Activated CD4-positive, alpha-beta T cell treated with anti-CD3 and anti-CD28 coated beads, Interleukin-10, Interleukin-2, amounts not matched to agents 100 ng/mL and 50 ng/mL, durations not matched to agents 16 hours and 8 hours (primary cell): ENCODE results near the gene HSP90AA1.
"Not testable (repeated sequence)": the region's sequence is repeated elsewhere in the genome, so short reads cannot be mapped to it uniquely, and the experiment has no call there.

Experiments used
- DNase-seq: peaks from one replicate; pipeline ENCODE4 v3.0.0-alpha.2; 2020

The HSP90AA1 gene

DNA sequence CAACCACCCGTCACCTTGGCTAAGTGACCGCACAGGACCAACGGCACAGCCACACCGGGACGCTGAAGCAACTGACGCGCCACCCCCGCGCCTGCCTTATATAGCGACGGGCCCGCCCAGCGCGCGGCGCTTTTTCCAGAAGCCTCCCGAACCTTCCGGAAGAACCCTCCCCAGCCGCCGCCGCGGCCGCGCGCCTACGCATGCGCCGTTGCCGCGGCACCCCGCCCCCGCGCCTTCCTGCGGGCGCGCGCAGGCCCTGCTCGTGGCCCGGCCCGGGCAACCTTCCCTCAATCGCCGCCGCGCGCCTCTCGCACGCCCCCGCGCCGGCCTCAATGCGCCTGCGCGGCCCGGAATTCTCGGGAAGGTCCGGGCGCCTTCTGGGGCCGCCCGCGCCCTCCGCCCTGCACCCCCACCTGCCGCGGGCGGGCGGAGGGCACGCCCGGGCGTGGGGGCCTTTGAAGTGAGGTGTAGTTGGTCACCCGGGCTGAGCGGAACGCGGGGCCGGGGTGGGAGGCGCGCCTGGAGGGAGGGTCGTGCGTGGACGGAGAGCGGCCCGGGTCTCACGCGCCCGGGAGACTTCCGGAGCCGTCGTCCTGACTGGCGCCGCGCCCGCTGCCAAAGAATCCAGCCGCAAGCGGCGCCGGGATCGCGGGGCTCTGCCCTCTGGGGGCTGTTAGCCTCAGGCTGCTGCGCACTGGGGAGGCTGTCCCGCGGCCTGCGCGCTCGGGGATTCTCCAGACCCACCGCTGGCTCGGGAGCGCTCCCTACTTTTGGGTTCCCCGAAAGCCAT is at the start of gene HSP90AA1:
Gene HSP90AA1 (minus strand): TSS at position 73 of the 790 bp plus-strand sequence. CDS start 666 bp downstream, outside the sequence.
- DNase-seq = peak; percentile 97

DNA sequence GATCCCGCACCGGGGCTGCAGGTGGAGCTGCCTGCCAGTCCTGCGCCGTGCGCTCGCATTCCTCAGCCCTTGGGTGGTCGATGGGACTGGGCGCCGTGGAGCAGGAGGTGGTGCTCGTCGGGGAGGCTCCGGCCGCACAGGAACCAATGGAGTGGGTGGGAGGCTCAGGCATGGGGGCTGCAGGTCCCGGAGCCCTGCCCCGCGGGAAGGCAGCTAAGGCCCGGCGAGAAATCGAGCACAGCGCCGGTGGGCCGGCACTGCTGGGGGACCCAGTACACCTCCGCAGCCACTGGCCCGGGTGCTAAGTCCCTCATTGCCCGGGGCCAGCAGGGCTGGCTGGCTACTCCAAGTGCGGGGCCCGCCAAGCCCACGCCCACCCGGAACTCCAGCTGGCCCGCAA is 48.6 kb upstream of the HSP90AA1 start:
- not testable (repeated sequence) for DNase-seq

DNA sequence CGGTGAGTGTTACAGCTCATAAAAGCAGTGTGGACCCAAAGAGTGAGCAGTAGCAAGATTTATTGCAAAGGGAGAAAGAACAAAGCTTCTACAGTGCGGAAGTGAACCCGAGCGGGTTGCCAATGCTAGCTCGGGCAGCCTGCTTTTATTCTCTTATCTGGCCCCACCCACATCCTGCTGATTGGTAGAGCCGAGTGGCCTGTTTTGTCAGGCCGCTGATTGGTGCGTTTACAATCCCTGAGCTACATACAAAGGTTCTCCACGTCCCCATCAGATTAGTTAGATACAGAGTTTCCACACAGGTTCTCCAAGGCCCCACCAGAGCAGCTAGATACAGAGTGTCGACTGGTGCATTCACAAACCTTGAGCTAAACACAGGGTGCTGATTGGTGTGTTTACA is 47.9 kb upstream of the HSP90AA1 start:
- DNase-seq = not testable (repeated sequence)

DNA sequence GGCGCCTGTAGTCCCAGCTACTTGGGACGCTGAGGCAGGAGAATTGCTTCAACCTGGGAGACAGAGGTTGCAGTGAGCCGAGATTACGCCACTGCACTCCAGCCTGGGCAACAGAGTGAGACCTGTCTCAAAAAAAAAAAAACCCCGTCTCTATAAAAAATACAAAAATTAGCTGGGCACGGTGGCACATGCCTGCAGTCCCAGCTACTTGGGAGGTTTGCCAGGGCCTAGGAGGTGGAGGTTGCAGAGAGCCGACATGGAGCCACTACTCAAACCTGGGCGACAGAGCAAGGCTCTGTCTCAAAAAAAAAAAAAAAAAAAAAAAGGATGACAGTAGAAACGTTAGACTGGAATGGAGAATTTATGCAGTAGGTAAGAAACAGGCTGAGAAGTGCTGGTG is 47.2 kb upstream of the HSP90AA1 start:
- not testable (repeated sequence) for DNase-seq

DNA sequence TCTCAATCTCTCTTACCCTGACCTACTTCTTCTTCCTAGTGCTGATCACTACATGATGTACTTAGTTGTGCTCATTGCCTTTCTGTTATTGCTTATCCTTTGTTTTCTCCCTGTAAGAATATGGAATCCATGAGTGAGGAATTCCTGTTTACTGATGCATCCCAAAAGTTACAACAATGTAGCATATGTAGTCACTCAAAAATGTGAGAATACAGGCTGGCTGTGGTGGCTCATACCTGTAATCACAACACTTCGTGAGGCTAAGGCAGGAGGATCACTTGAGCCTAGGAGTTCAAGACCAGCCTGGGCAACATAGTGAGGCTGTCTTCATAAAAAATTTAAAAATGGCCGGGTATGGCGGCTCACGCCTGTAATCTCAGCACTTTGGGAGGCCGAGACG is 44.9 kb upstream of the HSP90AA1 start:
- DNase-seq = no peak

DNA sequence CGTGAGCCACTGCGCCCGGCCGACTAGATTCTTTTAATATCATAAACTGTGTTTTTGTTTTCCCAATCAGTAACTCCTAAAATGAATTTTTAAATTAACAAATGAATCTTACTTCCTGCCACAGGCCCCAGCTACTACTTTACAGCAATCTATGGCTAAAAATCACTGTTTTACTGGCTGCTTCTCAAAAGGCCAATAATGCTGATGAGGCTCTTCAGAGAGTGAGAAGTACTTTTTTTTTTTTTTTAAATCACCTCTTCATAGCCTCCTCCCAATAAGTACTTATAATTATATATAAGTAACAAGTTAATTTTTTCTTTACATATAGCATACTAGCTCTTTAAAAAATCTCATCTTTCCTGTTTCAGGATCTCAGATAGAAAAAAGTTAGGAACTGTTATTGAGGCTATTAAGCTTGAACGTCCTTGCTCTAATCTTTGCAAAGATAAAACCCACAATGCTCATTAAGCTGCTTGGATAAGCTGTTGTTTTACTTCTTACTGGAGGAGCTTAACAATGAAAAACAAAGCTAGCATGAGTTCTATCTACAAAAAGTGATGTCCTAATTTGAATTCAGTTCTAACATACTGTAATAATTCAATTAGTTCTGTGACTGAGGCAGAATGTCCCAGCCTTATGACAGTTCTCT is 40.1 kb upstream of the HSP90AA1 start:
- DNase-seq = no peak

DNA sequence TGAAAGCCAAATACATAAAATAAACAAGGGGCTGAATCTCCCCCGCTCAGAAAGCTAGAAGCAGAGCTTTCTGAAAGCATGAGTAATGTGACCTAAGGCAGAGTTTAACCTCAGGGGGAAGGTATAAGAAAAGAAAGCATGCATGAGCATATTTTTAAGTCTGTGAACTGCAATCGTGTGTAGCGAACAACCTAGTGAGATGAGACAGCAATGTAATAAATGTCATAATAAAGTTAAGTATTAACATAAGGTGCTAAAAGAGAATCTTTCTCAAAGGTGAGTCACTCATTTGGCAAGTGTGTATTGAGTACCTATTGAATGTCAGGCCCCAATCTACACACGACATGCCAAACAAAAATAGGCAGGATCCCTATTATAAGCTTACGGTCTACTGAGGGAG is 38.7 kb upstream of the HSP90AA1 start:
- no peak for DNase-seq

DNA sequence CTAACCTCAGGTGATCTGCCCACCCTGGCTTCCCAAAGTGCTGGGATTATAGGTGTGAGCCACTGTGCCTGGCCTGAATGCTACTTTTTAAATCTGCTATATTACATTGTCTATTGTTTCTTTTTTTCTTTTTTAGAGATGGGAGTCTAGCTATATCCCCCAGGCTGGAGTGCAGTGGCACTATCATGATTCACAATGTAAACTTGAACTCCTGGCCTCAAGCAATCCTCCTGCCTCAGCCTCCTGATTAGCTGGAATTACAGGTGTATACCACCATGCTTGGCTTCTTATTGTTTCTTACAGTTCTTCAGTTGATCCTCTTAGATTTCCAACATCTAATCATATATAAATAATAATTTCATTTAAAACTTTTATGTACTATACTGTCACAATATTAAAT is 37.6 kb upstream of the HSP90AA1 start:
- no peak for DNase-seq

DNA sequence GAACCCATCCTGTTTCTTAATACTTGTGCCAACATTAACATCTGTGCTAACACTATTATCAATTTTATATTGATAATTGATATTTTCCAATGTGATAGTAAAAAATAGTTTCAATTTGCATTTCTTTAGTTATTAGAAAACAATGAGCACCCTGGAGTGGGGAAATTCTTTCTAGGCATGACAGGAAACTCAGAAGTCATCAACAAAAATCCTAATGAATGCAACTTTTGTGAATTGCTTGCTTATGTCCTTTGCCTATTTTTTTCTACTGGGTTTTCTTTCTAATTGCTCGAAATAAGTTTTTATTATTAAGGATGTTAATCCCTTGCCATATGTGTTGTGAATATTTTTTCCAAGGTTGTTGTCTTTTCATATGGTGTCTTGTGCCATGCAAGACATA is 34.7 kb upstream of the HSP90AA1 start:
- DNase-seq = no peak

DNA sequence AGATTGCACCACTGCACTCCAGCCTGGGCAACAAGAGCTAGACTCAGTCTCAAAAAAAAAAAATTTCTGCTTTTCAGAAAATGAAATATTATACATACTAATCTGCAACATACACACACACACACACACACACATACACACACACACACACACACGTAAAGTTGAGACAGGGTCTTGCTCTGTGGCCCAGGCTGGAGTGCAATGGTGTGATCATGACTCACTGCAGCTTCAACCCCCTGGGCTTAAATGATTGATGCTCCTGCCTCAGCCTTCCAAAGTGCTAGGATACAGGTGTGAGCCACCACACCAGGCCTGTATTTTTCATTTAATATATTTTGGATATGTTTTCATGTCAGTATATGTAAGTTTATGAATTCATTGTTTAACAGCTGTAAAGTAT is 34.0 kb upstream of the HSP90AA1 start:
- DNase-seq = no peak

DNA sequence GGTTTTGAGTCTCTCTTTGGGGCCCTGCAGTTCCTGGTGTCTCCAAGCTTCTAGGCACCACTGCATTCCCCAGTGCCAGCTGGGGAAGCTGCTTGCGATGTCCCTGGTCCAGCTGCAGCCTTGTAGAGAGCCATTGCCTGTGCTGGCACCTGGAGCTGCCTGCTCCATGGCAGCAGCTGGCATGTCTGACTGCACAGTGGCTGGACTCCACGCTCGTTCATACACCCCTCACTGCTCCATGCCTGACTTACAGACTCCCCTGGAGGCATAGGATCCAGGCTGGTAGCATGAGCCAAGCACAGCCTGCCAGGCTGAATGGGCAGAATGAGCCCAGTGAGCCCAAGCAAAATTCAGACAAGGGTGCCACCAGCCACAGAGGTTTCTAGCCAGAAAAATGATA is 31.0 kb upstream of the HSP90AA1 start:
- DNase-seq = no peak

DNA sequence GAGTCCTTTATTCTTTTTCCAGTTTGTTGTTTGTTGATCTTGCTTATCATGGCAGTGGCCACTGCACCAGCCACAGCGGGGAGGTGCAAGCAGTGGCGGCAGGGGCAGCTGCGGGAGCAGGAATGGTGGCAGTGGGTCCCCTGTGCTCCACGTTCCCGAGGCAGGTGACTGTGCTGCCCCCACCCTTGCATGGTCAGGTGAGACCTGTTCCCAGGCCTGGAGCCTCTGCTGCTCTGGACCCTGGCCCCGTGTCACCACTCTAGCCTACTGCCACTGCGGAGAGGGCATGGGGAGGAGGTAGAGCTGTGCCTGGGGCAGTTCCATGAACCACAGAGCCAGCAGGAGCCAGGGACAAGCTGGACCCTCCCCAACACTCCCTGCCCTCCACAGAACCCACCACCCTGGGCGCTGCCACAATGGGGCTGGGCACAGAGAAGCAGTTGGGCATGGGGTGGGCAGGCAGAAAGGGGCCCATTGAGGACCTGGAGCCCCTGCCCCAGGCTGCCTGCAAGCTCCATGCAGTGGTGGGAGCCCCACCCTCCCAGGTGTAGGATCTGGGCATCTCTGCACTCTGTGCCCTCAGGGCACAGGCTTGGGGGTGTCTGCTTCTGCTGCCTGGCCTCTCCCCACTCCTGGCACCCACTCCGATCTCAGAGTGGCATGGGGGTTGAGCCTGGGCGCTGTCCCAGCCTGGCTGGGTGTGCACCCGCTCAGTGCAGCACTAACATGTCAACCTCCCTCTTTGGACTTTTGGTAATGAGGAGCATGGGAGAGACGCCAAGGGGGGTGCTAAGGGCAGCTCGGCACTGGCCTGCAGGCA is 29.7 kb upstream of the HSP90AA1 start:
- no peak for DNase-seq

DNA sequence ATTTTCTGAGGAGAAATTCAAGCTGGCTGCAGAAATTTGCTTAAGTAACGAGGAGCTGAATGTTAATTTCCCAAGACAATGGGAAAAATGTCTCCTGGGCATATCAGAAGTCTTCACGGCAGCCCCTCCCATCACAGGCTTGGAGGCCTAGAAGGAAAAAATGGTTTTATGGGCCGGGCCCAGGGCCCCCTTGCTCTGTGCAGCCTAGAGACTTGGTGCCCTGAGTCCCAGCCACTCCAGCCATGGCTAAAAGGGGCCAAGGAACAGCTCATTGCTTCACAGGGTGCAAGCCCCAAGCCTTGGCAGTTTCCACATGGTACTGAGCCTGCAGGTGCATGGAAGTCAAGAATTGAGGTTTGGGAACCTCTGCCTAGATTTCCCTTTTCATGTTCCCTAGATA is 24.3 kb upstream of the HSP90AA1 start:
- no peak for DNase-seq

DNA sequence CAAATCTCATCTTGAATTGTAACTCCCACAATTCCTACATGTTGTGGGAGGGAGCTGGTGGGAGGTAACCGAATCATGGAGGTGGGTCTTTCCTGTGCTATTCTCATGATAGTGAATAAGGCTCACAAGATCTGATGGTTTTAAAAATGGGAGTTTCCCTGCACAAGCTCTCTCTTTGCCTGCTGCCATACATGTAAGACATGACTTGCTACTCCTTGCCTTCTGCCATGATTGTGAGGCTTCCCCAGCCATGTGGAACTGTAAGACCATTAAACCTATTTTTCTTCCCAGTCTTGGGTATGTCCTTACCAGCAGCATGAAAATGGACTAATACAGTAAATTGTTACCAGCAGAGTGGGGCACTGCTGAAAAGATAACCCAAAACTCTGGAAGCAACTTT is 22.5 kb upstream of the HSP90AA1 start:
- DNase-seq = not testable (repeated sequence)

DNA sequence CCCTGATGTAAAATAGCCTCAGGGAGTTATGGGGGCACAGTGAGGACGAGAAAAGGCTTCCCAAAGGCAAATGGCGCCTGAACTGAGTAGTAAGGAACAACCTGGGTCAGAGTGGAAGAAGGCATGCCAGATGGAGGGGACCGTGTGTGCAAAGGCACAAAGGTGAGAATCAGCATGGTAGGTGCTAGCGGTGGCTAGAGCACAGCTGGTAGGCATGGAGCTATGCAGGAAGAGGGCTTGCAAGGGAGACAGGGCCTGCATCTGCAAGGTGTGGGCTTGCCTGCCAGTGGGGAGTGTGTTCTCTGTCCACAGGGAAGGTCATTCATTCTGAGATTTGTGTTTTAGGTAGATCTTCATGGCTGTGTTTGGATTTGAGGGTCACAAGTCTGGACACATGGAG is 18.5 kb upstream of the HSP90AA1 start:
- no peak for DNase-seq

DNA sequence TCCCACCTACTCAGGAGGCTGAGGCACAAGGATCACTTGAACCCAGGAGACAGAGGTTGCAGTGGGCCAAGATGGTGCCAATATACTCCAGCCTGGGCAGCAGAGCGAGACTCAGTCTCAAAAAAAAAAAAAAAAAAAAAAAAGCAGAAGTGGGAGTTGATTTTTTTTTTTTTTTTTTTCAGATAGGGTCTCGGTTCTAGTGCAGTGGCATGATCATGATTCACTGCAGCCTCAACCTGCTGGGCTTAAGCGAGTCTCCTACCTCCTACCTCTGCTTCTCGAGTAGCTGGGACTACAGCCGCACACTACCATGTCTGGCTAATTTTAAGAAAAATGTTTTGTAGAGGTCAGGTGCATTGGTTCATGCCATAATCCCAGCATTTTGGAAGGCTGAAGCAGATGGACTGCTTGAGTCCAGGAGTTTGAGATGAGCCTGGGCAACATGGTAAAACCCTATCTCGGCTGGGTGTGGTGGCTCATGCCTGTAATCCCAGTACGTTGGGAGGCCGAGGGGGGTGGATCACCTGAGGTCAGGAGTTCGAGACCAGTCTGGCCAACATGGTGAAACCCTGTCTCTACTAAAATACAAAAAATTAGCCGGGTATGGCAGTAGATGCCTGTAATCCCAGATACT is 16.3 kb upstream of the HSP90AA1 start:
- DNase-seq = no peak

DNA sequence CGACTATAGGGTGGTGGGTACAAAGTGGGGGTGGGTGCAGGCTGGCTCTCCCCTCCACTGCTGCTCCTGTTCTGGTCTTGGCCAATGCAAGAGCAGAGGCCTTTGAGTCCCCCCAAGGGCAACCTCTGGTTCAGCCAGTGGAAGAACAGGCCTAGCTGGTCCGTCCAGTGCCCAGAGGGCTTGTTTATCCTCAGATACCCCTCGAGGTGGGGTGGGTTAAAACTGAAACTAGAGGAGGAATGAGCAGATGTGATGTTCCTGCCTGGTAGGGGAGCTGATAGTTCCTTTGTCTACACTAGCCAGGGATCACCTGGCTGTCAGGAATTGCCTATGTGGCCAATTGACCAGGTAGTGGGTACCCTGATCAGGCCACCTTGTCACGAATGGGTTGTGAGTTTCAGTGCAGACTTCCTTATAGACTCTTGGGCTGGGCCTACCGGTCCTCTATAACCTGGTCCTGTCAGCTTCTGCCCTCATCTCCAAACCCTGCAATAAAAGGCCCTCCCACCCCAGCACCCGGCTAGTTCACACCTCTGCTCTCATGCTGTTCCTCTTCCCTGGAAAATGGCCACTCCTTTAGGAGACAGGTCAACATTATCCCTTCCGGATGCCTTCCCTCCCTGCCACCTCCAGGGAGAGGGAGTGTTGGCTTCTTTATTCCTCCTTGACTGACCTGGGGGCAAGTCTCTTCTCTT is 10.7 kb upstream of the HSP90AA1 start:
- no peak for DNase-seq

DNA sequence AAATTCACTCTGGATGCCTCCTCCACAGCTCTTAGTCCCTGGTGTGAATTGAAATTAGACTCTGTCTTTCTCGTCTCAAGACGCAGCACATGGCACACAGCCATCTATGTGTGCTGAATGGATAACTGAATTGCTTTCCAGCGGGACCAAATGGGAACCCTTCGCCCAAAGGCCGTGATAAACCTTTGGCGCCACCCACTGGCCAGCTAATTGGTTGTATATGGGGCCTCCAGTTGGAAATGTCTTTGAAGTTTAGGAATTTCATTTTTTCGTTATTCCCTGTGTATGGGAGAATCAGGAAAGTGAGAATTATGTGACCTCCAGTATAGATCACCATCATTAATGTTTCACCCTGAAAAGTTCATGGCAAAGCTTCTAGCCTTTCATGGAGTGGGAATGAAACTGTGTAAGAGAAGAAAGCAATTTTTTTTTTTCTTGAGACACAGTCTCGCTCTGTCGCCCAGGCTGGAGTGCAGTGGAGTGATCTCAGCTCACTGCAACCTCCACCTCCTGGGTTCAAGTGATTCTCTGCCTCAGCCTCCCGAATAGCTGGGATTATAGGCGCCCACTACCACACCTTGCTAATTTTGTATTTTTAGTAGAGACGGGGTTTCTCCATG is 9.8 kb upstream of the HSP90AA1 start:
- DNase-seq = peak; percentile 64

DNA sequence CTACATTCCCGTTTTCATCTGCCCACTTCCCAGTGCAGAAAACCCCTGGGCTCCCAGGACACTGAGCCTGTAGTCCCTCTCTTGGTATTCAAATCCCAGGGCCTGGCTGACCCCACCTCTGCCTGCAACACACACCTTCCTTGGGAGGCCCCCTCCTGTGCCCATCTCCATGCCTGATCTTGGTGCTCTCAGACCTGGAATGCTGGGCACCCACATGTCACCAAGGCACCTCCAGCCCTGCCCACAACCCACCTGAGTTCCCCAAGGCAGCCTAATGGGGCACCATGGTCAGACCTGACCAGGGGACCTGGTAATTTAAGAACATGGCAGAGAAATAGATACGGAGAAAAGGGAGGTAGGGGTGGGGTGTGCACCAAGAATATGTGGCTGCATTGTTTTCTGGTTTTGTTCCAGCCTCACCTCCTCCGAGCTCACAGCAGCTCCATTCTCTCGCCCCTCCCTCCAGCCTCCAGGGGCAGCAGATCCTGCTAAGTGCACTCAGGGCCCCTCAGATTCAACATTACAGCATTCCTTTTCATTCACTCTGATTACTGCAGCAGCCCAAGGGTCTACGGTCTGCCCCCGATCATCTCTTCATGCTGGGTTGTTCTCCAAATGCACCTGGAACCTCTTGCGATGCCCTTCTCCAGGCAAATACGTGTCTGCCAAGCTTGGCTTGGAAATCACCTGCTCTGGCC is 9.2 kb upstream of the HSP90AA1 start:
- DNase-seq = no peak

DNA sequence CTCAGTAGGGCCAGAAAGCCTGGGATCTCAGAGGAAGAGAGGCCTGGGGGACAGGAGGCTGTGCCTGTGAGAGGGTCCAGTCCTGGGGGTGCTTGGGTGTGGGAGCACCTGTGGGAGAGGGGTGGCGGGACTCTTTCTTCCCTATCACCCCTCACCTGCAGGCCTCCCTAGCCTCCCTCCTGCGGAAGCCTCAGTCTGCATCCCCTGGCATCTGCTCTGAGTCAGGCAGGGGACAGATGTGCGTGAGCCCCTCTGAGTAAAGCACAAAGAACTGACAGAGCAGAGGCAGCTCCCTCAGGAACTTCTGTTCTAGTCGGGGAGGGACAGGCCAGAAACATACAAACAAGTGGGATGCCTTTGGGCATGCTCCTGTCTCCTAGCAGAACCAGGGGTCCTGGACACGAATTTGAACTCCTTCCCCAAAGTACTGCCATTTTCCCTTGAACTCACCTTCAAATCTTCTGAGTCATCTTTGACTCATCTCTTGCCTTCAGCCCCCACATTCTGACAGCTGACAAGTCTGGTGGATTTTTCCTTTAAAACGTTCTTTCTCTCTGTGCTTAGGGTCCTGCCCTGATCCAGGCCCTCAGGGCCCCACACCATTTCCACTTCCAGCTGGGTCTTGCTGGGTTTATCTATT is 8.5 kb upstream of the HSP90AA1 start:
- DNase-seq = peak; percentile 53

DNA sequence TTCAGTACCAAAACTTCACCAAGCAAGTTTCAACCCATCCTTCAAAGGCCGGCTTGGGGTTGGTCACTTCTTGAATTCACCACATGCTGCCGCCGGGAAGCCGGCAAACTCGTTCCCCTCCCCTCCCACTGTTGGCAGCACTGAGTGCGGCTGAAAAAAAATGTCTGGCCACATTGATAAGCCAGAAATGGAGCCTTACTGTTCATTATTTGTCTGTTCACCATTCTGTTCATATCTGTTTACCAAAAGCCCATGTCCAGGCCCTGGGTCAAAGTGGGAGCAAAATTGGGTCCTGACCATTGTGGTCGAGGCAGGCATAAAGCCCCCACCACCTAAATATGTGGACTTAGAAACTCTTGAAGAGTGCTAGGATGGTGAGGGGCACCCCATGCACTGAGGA is 7.3 kb upstream of the HSP90AA1 start:
- DNase-seq = no peak
